K562 (cell line): Measurements from ENCODE around the gene NFE2. TPM values are rescaled to one million over a fixed set of nuclear protein-coding genes. Genes with fewer than 3 reads are reported as not detected.

Source experiments
- BRF2 ChIP-seq: IDR thresholded peaks from 3 replicates; pipeline ENCODE4 v1.6.1; 2011; ENCODE audit warnings: borderline replicate concordance, mild to moderate bottlenecking; ENCODE audit not compliant: insufficient read length, insufficient read depth
- CGGBP1 ChIP-seq: fragments of 250-450 bp; sonication (Bioruptor Pico); IDR thresholded peaks from 2 replicates; pipeline ENCODE4 v1.9.0; 2021; ENCODE audit warnings: mild to moderate bottlenecking
- CHAMP1 ChIP-seq: fragments of 450-650 bp; IDR thresholded peaks from 2 replicates; pipeline ENCODE4 v1.6.1; 2016; ENCODE audit warnings: mild to moderate bottlenecking
- CHD1 ChIP-seq: fragments of 200-600 bp; sonication (generic); IDR thresholded peaks from one replicate; pipeline ENCODE4 v1.6.1; 2012; ENCODE audit warnings: mild to moderate bottlenecking, moderate library complexity, low read length, inconsistent platforms
- CREBBP ChIP-seq: IDR thresholded peaks from one replicate; pipeline ENCODE4 v1.6.1; 2012; ENCODE audit warnings: low read depth, mild to moderate bottlenecking, control low read depth, inconsistent platforms, low read length
- FOSL1 ChIP-seq: fragments of 200-800 bp; sonication (Bioruptor generic); conservative IDR thresholded peaks from 2 replicates; pipeline ENCODE4 v1.6.1; 2016; ENCODE audit warnings: missing genetic modification characterization, missing compliant biosample characterization
- FOXM1 ChIP-seq, 2 experiments: fragments of 450-650 bp in 1 of 2; sonication (generic) in 1 of 2; formaldehyde crosslinking in 1 of 2; IDR thresholded peaks; 2 replicates each; pipeline versions ENCODE4 v1.6.1 to v1.9.0; 2017 to 2022; ENCODE audit warnings: low read depth in 2 of 2, mild to moderate bottlenecking in 2 of 2, missing genetic modification reagents in 1 of 2, moderate library complexity in 1 of 2
- FOXO4 ChIP-seq: fragments of 450-650 bp; formaldehyde crosslinking; IDR thresholded peaks from 2 replicates; pipeline ENCODE4 v1.4.0; 2020; ENCODE audit warnings: mild to moderate bottlenecking, moderate library complexity
- GATAD2A ChIP-seq: fragments of 450-650 bp; IDR thresholded peaks from 2 replicates; pipeline ENCODE4 v1.6.1; 2017
- HBP1 ChIP-seq: fragments of 450-650 bp; formaldehyde crosslinking; IDR thresholded peaks from 2 replicates; pipeline ENCODE4 v1.4.0; 2022; ENCODE audit warnings: missing genetic modification characterization
- HNRNPK ChIP-seq: fragments of 200-400 bp; formaldehyde crosslinking; IDR thresholded peaks from one replicate; pipeline ENCODE4 v1.6.1; 2018; ENCODE audit warnings: mild to moderate bottlenecking, low read depth, low read length; ENCODE audit not compliant: poor library complexity, severe bottlenecking
- NRF1 ChIP-seq, 2 experiments: fragments of 450-650 bp; IDR thresholded peaks in 1 of 2; conservative IDR thresholded peaks in 1 of 2; 2 replicates each; pipeline ENCODE4 v1.6.1; 2014; ENCODE audit warnings: mild to moderate bottlenecking in 2 of 2
- PCBP1 ChIP-seq: fragments of 200-400 bp; formaldehyde crosslinking; IDR thresholded peaks from 2 replicates; pipeline ENCODE4 v1.6.1; 2018; ENCODE audit warnings: mild to moderate bottlenecking, low read depth, low read length; ENCODE audit not compliant: poor library complexity, severe bottlenecking
- PYGO2 ChIP-seq: fragments of 450-650 bp; IDR thresholded peaks from 2 replicates; pipeline ENCODE4 v1.6.1; 2016; ENCODE audit warnings: mild to moderate bottlenecking, missing genetic modification characterization, moderate library complexity, missing compliant biosample characterization
- RBBP5 ChIP-seq: fragments of 200-600 bp; sonication (generic); IDR thresholded peaks from 2 replicates; pipeline ENCODE4 v1.6.1; 2012; ENCODE audit warnings: borderline replicate concordance, mild to moderate bottlenecking, low read length, control low read depth, inconsistent platforms; ENCODE audit not compliant: insufficient read depth, poor library complexity, severe bottlenecking
- RFX5 ChIP-seq: IDR thresholded peaks from 2 replicates; pipeline ENCODE4 v1.6.1; 2011; ENCODE audit warnings: low read depth, mild to moderate bottlenecking, improper control_type of control experiment, low read length
- TAF9B ChIP-seq: fragments of 450-650 bp; IDR thresholded peaks from 2 replicates; pipeline ENCODE4 v1.6.1; 2018; ENCODE audit warnings: mild to moderate bottlenecking; ENCODE audit not compliant: partially characterized antibody
- ZEB2 ChIP-seq: fragments of 450-650 bp; IDR thresholded peaks from 2 replicates; pipeline ENCODE4 v1.6.1; 2016
- ZNF239 ChIP-seq: fragments of 250-450 bp; sonication (Bioruptor Pico); IDR thresholded peaks from 2 replicates; pipeline ENCODE4 v1.4.0; 2020; ENCODE audit warnings: mild to moderate bottlenecking
- ZNF253 ChIP-seq: fragments of 250-450 bp; sonication (Bioruptor Pico); conservative IDR thresholded peaks from 2 replicates; pipeline ENCODE4 v1.6.1; 2021; ENCODE audit warnings: mild to moderate bottlenecking
- ZNF431 ChIP-seq: sonication (generic); formaldehyde crosslinking; IDR thresholded peaks from 2 replicates; pipeline ENCODE4 v1.8.0; 2022; ENCODE audit warnings: mild to moderate bottlenecking, missing genetic modification reagents
- ZNF785 ChIP-seq: fragments of 250-450 bp; sonication (Bioruptor Pico); IDR thresholded peaks from 2 replicates; pipeline ENCODE4 v1.4.0; 2020; ENCODE audit warnings: mild to moderate bottlenecking
- polyA plus RNA-seq, 8 experiments: library from polyadenylated mRNA; depleted of rRNA in 4 of 8; stranded (reverse) in 5 of 8; unstranded in 3 of 8; fragments of >200 nt; fragmentation: Nextera tagmentation in 2 of 8; fragmentation: Illumina TruSeq in 1 of 8; extraction: Ambion mirVana in 2 of 8; extraction: Trizol in 1 of 8; gene quantifications; 2 replicates each; pipeline versions ENCODE4 v1.2.1 to v1.2.3, GENCODE V29; 2011 to 2014; ENCODE audit warnings: inconsistent platforms in 1 of 8, missing spikeins in 1 of 8
- total RNA-seq, 7 experiments: library from RNA; depleted of rRNA in 6 of 7; stranded (reverse); fragments of >200 nt in 6 of 7; fragmentation: Illumina TruSeq in 2 of 7; extraction: Trizol in 2 of 7; gene quantifications; 2 replicates each; pipeline versions ENCODE4 v1.2.1 to v1.2.3, GENCODE V29; 2011 to 2021; ENCODE audit warnings: low replicate concordance in 1 of 7

The NFE2 gene
- total and polyA plus RNA-seq, 9 of the 15 experiments (the other 6 are each of a cell fraction or from before 2014, with no cell fraction given) = 12.3 to 282 (median 208) TPM

- TF ChIP-seq BRF2 (no peak), ZNF431 (CRISPR knock-in tag) (peak; percentile 27; the same call in 1 of the 2 replicates), ZNF253 (CRISPR knock-in tag) (no peak), ZNF239 (CRISPR knock-in tag) (no peak), TAF9B (no peak), GATAD2A (no peak), HNRNPK (no peak), NRF1 (conservative IDR thresholded peaks at IDR 0.05 in 1 of 2, IDR thresholded peaks at IDR 0.05 in 1 of 2) (no peak), FOXO4 (CRISPR knock-in tag) (no peak), RFX5 (no peak), CHAMP1 (no peak), HBP1 (CRISPR knock-in tag) (0 out of 2 replicates have a peak, but pooled peaks have one; percentile 5), CGGBP1 (CRISPR knock-in tag) (no peak), FOSL1 (tag) (no peak), ZNF785 (no peak), FOXM1 (IDR thresholded peaks at IDR 0.05; ENCODE audit: low read depth) (no peak), FOXM1 (CRISPR knock-in tag; IDR thresholded peaks at IDR 0.05; ENCODE audit: low read depth) (0 out of 2 replicates have a peak, but pooled peaks have one; percentile 32), ZEB2 (peak; percentile 72), PCBP1 (no peak), CHD1 (peak; percentile 88), RBBP5 (no peak), CREBBP (no peak), PYGO2 (no peak)
Measured at GRCh38 chr12:54294953-54295566, 5.8 kb downstream of the NFE2 start (continued).
